GM13976 (cell line): ENCODE results near the gene SOX30.

Source experiments
- DNase-seq: peaks from one replicate; pipeline ENCODE4 v3.0.0; 2012; ENCODE audit warnings: low spot score
- in situ Hi-C: fragments of 300-500 bp; cut with MboI; formaldehyde crosslinking; loops from one replicate; pipeline ENCODE4 v1.12.0; 2022; ENCODE audit warnings: low sequenced_read_pairs, mixed read lengths, inconsistent platforms; ENCODE audit not compliant: unreplicated experiment
- TF ChIP-seq, protein P1 (sequence below): IDR thresholded peaks from 2 replicates; pipeline ENCODE4 v1.5.1; 2012; ENCODE audit warnings: borderline replicate concordance, mild to moderate bottlenecking; ENCODE audit not compliant: insufficient read depth; ENCODE audit errors: extremely low read depth, missing control alignments, control extremely low read depth

SOX30 gene

GRCh38 chr5:157578079-157578780 is 74.0 kb downstream of the SOX30 start:
- in situ Hi-C loops = no loop called here
- no peak for DNase-seq
- TF ChIP-seq, protein P1, sequence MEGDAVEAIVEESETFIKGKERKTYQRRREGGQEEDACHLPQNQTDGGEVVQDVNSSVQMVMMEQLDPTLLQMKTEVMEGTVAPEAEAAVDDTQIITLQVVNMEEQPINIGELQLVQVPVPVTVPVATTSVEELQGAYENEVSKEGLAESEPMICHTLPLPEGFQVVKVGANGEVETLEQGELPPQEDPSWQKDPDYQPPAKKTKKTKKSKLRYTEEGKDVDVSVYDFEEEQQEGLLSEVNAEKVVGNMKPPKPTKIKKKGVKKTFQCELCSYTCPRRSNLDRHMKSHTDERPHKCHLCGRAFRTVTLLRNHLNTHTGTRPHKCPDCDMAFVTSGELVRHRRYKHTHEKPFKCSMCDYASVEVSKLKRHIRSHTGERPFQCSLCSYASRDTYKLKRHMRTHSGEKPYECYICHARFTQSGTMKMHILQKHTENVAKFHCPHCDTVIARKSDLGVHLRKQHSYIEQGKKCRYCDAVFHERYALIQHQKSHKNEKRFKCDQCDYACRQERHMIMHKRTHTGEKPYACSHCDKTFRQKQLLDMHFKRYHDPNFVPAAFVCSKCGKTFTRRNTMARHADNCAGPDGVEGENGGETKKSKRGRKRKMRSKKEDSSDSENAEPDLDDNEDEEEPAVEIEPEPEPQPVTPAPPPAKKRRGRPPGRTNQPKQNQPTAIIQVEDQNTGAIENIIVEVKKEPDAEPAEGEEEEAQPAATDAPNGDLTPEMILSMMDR = no peak

GRCh38 chr5:157576678-157577077 is 75.6 kb downstream of the SOX30 start:
- no peak for DNase-seq
- TF ChIP-seq, protein P1 = no peak
- in situ Hi-C loops = no loop called here
